GM21723 (cell line): Measurements from ENCODE around the gene KAZN.

Experiments used
- ATAC-seq: cut with Tn5 transposase; IDR thresholded peaks from one replicate; pipeline ENCODE4 v1.9.1; 2021; ENCODE audit warnings: mild to moderate bottlenecking, moderate library complexity; ENCODE audit not compliant: unreplicated experiment

KAZN gene

GRCh38 chr1:14989931-14990728 lies 391.6 kb downstream of the KAZN start:
- ATAC-seq = no peak

- no peak for ATAC-seq
These were observed 394.9 kb downstream of the KAZN start for GRCh38 chr1:14993414-14993813.

DNA sequence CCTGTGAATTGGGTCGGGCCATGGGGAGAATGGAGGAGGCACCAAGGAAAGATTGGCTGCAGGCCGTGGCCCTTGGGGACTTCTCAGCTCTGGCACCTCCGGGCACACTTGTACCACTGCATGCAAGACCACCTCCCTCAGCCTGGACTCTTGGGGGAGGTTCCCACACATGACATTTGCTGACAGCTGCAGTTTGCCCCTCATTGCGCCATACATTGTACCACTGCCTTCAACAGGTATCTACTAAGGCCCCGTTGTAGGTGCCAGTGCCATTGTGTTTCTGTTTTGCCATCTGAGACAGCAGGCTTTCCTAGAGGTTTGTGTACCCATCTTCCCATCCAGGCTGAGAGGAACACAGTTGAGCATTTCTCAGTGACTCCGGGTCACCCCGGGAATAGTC lies 395.7 kb downstream of the KAZN start:
- ATAC-seq = no peak

DNA sequence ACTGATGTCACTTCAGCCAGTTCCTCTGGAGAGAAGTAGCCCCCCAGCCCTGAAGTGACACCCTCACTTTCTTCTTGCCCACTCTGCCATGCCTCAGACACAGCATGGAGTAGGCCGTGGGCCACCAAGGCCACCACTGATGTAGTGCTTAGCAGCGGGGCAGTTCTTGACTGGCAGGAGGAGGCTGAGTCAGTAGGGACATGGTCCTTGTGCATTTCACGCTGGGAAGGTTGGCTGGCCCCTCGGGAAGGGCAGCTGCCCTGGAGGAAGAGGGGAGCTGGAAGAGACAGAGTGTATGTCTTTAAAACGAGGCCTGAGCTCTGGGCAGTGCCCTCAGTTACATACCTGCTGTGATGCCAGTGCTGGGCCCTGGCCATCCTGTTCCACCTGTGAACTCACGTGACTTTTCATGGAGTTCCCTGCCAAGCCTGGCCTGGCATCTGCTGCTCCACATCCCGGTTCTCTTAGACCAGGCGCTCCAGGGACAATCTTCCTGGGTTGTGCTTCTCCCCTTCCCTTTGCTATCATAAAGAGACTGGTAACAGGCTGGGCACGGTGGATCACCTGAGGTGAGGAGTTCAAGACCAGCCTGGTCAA lies 396.5 kb downstream of the KAZN start:
- ATAC-seq = no peak

GRCh38 chr1:14996133-14997050 lies 397.9 kb downstream of the KAZN start:
- ATAC-seq = no peak

DNA sequence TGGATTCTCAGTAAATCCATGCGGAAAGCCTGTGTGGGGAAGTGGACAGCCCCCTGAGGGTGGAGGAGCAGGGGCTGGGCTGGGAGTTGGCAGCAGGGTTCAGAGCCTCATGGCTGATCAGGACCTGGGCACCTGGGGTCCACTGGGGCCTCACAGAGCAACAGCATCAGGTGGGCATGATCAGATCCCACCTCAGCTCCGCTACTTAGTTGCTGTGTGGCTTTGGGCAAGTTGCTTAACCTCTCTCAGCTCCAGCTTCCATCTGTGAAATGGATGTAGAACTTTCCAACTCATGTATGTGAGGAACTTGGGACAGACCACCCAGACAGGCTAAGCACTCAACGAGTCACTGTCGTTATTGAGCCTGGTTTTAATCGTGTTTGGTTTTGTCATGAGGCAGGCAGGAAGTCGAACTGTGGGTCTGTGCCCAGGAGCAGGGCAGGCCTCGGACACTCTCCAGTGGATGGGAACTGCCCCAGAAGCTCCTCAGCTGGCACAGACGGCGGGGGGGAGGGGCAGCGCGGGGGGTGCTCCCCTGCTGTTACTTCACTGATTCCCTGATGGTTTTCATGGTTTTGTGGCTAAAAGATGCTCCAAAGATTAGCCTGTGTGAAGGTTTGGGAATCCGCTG lies 399.3 kb downstream of the KAZN start:
- ATAC-seq = no peak

DNA sequence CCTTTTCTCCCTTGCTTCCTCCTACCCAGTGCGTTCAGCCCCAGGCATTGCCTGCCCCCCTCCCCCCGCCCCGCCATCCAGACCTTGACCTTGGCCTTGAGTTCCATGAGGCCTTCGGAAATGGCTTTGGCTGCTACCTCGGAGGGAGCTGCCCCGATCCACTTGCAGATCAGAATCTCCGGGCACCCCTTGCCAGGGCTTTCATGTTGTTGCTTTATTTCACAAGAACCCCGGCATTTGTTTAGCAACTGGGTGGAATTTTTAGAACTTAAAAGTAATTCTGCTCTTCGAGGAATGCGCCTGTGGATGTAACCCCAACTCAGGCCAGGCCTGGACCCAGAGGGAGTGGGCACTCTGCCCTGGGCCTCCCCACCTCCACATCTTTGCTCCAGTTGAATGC lies 401.0 kb downstream of the KAZN start:
- no peak for ATAC-seq

DNA sequence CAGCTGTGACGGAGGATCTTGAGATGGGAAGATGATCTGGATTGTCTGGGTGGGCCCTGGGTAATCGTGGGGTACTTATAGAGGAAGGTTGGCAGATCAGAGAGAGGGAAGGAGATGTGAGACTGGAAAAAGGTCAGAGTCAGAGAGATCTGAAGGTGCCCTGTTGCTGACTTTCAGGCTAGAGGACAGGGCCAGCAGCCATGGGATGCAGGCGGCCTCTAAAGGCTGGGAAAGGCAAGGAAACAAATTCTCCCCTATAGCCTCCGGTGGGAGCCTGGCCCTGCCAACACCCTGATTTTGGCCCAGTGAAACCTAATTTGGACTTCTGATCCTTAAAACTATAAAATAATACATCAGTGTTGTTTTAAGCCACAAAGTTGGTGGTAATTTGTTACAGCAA lies 401.5 kb downstream of the KAZN start:
- ATAC-seq = no peak

GRCh38 chr1:15000671-15001070 lies 402.2 kb downstream of the KAZN start:
- no peak for ATAC-seq

GRCh38 chr1:15001317-15001915 lies 402.9 kb downstream of the KAZN start:
- no peak for ATAC-seq

- ATAC-seq = no peak
These were observed 403.8 kb downstream of the KAZN start for GRCh38 chr1:15002325-15002724.

- ATAC-seq = no peak
These were observed 405.9 kb downstream of the KAZN start for GRCh38 chr1:15004396-15004795.

DNA sequence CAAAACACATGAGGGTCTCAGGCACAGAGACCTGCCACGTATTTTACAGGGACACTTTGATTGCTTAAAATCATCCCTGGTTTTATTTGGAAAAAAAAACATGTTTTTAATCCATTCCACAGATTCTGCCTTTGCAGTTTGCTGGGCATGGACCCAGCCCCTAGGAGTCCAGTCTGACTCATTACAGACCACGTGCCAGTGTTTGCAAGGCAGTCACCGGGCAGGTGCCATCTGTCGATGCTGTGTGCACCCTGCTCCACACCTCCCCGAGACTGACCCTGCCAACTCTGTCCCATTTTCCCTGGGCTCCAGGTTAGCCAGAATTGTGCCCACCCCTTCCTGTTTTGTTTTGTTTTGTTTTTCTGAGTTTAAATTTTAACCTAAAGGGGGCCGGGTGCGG lies 406.6 kb downstream of the KAZN start:
- no peak for ATAC-seq

GRCh38 chr1:15007368-15007767 lies 408.9 kb downstream of the KAZN start:
- ATAC-seq = no peak

DNA sequence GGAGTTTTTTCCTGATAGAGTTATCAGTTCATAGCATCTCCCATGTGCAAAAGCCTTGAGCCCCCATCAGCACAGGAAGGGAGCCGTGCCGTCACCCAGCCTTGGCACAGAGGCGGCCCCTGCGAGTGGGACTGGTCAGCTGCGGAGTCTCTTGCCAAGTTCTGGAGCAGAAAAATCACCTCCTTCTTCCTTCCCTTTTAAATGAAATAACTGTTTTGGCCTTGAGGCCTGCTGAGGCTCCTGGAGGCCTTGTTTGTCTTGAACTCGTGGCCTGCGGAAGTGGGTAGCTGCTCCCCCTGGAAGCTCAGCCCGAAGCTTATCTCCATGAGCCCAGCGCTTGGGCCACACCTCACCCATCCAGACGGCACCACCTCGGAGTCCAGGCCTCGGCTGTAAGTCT lies 409.4 kb downstream of the KAZN start:
- ATAC-seq = no peak

GRCh38 chr1:15008783-15009729 lies 410.6 kb downstream of the KAZN start:
- ATAC-seq = no peak

DNA sequence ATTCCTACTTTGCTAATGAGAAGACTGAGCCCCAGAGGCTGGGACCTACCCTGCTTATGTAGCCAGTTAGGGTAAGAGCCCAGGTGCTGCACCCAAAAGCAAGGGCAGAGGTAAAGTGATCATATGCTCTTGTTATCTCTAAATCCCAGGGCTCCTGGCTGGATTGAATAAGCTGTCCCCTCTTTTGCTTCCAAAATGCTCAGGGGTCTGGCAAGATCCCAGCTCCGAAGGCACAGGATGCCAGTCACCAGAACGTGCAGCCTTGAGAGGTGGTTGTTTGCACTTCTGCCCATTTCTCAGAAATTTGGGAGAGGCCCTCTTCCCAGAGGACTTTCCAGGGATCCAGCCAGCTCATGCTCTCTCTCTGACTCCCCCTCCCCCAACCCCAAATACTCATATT lies 412.7 kb downstream of the KAZN start:
- ATAC-seq = no peak

DNA sequence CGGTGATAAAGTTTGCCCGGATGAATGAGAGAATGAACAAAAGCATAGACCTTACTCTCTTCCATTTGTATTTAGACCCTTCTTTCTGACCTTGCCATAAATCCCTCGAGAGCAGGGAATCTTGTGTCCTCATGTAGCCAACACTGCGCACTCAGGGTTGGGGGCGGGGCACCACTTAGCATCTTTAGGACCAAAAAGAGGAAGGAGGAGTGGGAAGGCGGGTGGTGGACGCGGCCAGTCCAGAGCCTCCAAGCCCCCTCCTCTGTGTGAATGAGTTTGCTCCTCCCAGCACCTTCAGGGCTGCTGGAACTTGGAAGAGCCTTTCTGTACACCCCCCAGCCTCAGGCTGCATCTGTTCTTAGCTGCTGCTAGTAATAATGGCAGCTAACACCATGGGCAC lies 413.2 kb downstream of the KAZN start:
- ATAC-seq = no peak

- no peak for ATAC-seq
These were observed 414.3 kb downstream of the KAZN start for GRCh38 chr1:15012822-15013221.

- ATAC-seq = no peak
These were observed 415.3 kb downstream of the KAZN start for GRCh38 chr1:15013767-15014166.
